Small intestine (tissue), 7 donors: ENCODE results near the gene HELZ. TPM values are rescaled to one million over a fixed set of nuclear protein-coding genes. Genes with fewer than 3 reads are reported as not detected.
A peak's percentile ranks its signal among the peaks of the same experiment; 100 is the strongest.

Experiments
- DNase-seq, 2 donors: peaks; one replicate each; pipeline versions ENCODE4 v3.0.0 to v3.0.0-alpha.2; 2013
- FAIRE-seq: peaks from 2 replicates; lab custom pipeline; 2012; peaks lifted over from hg19 to GRCh38; lab: Jason Lieb, UNC
- H3K27ac ChIP-seq, 3 donors: one replicate each; pipeline ENCODE4 v1.5.1; 2013; ENCODE audit warnings: low read length in 2 of 3, mild to moderate bottlenecking in 2 of 3, control low read depth in 1 of 3, inconsistent platforms in 1 of 3, low read depth in 1 of 3, moderate library complexity in 1 of 3
- H3K27me3 ChIP-seq, 3 donors: one replicate each; pipeline ENCODE4 v1.6.1; 2013; ENCODE audit warnings: low read length in 3 of 3, inconsistent platforms in 1 of 3; ENCODE audit not compliant: control insufficient read depth in 3 of 3, insufficient read depth in 3 of 3
- H3K36me3 ChIP-seq, 3 donors: one replicate each; pipeline ENCODE4 v1.6.1; 2013; ENCODE audit warnings: low read length in 3 of 3, inconsistent platforms in 1 of 3, low read depth in 1 of 3, mild to moderate bottlenecking in 1 of 3, moderate library complexity in 1 of 3; ENCODE audit not compliant: control insufficient read depth in 3 of 3, insufficient read depth in 2 of 3
- H3K4me1 ChIP-seq, 3 donors: one replicate each; pipeline ENCODE4 v1.6.1; 2013; ENCODE audit warnings: low read length in 2 of 3, inconsistent platforms in 1 of 3, low read depth in 1 of 3, mild to moderate bottlenecking in 1 of 3, moderate library complexity in 1 of 3; ENCODE audit not compliant: control insufficient read depth in 3 of 3, insufficient read depth in 2 of 3
- H3K4me3 ChIP-seq, 3 donors: one replicate each; pipeline ENCODE4 v1.5.1; 2013; ENCODE audit warnings: low read length in 3 of 3, control low read depth in 1 of 3, inconsistent platforms in 1 of 3, low read depth in 1 of 3, mild to moderate bottlenecking in 1 of 3, moderate library complexity in 1 of 3
- H3K9me3 ChIP-seq, 2 donors: one replicate each; pipeline ENCODE4 v1.6.1; 2013; ENCODE audit warnings: low read depth in 1 of 2, low read length in 1 of 2; ENCODE audit not compliant: control insufficient read depth in 2 of 2, insufficient read depth in 1 of 2
- WGBS, 3 donors: extraction: QIAGEN DNeasy Blood & Tissue Kit; methylation state at CpG; one replicate each; pipeline ENCODE4 v1.1.7; 2013; 5-methylcytosine and 5-hydroxymethylcytosine counted together
- polyA plus RNA-seq, 4 donors: library from polyadenylated mRNA; stranded (reverse) in 3 of 4; unstranded in 1 of 4; fragments of 200-250 nt in 3 of 4; fragments of 120-200 nt in 1 of 4; gene quantifications; one replicate each; pipeline versions ENCODE4 v1.2.1 to v1.2.3, GENCODE V29; 2013
- donor health status: healthy with polysubstance abuse.
- donor health status: control.
- donor health status: control.
- donor health status: Bipolar disorder and iron deficiency.
- donor health status: healthy.

HELZ gene
- polyA plus RNA-seq, 4 donors, result 2.7 to 27.3 (median 3.6) TPM

- DNase-seq, result peak in 1 of 2 donors; percentile 9
- no peak overlapping the region for H3K27ac ChIP-seq
- WGBS, 3 donors, result 16 to 61% (median 39%) methylated on average over 3 of the region's 3 CpGs
Measured at GRCh38 chr17:67074781-67075180, 170.2 kb downstream of the HELZ start.

DNA sequence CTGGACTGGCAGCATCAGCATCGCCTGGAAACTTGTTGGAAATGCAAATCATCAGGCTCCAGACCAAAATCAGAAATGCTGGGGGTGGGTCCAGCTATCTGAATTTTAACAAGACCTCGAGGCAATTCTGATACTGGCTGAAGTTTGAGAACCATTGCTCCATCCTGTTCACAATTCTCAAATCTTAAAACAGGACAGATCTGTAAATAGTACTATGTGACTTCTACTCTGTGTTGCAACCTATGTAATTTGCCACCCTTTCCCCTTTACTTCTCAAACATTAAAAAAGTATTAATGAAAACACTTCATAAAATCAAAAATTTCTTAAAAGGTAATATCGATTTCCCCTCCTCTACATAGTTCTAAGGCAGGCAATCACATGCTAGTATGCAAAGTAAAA is 172.1 kb downstream of the HELZ start:
- Histone ChIP-seq H3K4me1 (peaks cover 0 to 4% (median 0%) of the 10 kb centered on the region in 3 donors), H3K27ac (no peak overlapping the region), H3K36me3 (peaks cover 0 to 4% (median 2%) of the 10 kb centered on the region in 3 donors), H3K27me3 (no peaks in the 10 kb centered on the region), H3K9me3 (no peaks in the 10 kb centered on the region), H3K4me3 (no peak overlapping the region)
- no peak for FAIRE-seq
- no peak for DNase-seq
- 86 to 93% (median 90%) methylated on average over 3 of the region's 3 CpGs for WGBS, 3 donors

More at GRCh38 chr17:67074781-67075180, 170.2 kb downstream of the HELZ start:
- FAIRE-seq, result no peak
- H3K4me3 ChIP-seq, result no peak overlapping the region
- no peaks in the 10 kb centered on the region for H3K9me3 ChIP-seq
- H3K27me3 ChIP-seq, result no peaks in the 10 kb centered on the region
- H3K4me1 ChIP-seq, result peaks cover 0 to 4% (median 0%) of the 10 kb centered on the region in 3 donors
- H3K36me3 ChIP-seq, result peaks cover 2 to 9% (median 7%) of the 10 kb centered on the region in 3 donors

DNA sequence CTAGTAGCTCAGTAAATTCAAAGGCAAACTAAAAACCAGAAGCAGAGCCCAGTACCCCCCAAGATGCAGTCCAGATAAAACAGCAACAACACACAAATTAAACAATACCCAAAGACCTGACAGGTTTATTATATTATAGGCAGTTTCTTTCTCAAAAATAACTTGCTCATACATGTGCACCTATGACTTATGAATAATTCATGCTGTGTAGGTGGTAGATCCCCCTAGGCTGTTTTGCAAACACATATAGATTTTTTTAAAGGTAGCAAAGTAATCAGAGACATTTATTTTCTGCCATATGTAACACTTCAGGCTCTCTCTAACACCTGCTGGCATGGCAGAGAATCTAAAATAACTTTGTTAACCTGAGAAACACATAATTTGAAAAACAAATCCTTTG is 173.4 kb downstream of the HELZ start:
- no peak overlapping the region for H3K27ac ChIP-seq
- H3K36me3 ChIP-seq, result peaks cover 0 to 4% (median 2%) of the 10 kb centered on the region in 3 donors
- FAIRE-seq, result no peak
- H3K9me3 ChIP-seq, result no peaks in the 10 kb centered on the region
- no peak overlapping the region for H3K4me3 ChIP-seq
- peaks cover 0 to 4% (median 0%) of the 10 kb centered on the region in 3 donors for H3K4me1 ChIP-seq
- DNase-seq, result no peak
- H3K27me3 ChIP-seq, result no peaks in the 10 kb centered on the region

GRCh38 chr17:67069603-67070136 is 175.3 kb downstream of the HELZ start:
- Histone ChIP-seq H3K27me3 (no peaks in the 10 kb centered on the region), H3K4me3 (no peak overlapping the region), H3K27ac (no peak overlapping the region), H3K9me3 (no peaks in the 10 kb centered on the region), H3K4me1 (no peaks in the 10 kb centered on the region), H3K36me3 (peaks cover 0 to 4% (median 0%) of the 10 kb centered on the region in 3 donors)
- WGBS, 3 donors, result 87 to 96% (median 94%) methylated on average over 5 of the region's 5 CpGs
- DNase-seq (no peak), FAIRE-seq (no peak)

- H3K4me3 ChIP-seq, result no peak overlapping the region
- FAIRE-seq (no peak), DNase-seq (no peak)
- peaks cover 0 to 4% (median 0%) of the 10 kb centered on the region in 3 donors for H3K36me3 ChIP-seq
- H3K27me3 ChIP-seq, result no peaks in the 10 kb centered on the region
- H3K27ac ChIP-seq, result no peak overlapping the region
- WGBS, 3 donors, result 66 to 86% (median 86%) methylated on average over 3 of the region's 3 CpGs
- no peaks in the 10 kb centered on the region for H3K4me1 ChIP-seq
- no peaks in the 10 kb centered on the region for H3K9me3 ChIP-seq
Measured at GRCh38 chr17:67068999-67069398, 176.0 kb downstream of the HELZ start.

DNA sequence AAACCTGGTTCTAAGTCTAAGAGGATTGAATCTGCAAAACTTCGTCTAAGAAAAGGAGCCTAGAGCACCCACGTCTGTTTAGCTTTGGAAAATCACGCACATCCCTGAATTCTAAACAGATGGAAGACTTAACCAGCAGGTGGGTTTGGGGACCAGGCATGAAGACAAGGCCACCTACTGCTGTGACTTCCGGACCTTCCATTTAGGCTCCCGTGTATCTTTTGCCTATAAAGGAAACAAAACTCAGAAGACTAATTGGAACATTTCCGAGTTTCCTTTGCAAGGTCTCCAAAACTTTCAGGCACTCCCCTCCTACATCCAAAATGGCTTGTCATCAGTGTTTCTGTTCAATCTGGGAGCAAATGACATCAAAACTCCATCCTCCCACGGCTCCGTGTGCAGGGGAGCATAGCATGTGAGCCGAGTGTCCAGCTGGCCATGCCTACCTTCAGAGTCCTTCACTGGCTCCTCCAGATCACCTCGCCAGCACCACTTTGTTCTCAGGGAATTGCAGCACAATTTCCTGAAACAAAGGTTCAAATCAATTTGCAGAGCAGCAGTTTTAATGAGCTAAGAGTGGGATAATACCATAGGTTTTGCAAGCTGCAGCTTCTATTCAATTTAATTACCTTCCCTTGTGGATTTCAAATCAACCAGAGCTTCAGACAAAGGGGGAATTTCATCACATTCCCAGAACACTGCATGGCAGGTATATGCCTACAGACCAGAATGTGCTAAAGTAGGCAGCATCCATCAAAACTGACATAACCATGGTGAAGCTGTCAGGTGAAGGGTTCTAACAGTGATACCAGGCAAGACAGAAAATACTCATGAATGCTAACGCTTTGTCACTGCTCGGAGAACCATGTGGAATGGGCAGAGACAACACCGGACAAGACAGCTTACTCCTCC is 177.2 kb downstream of the HELZ start:
- WGBS, 3 donors, result 91 to 95% (median 93%) methylated on average over 13 of the region's 13 CpGs
- peaks cover 0 to 4% (median 0%) of the 10 kb centered on the region in 3 donors for H3K36me3 ChIP-seq
- FAIRE-seq, result no peak

GRCh38 chr17:67066717-67067116 is 178.3 kb downstream of the HELZ start:
- WGBS, 3 donors, result 35 to 49% (median 37%) methylated on average over 2 of the region's 2 CpGs
- no peak overlapping the region for H3K27ac ChIP-seq
- no peak overlapping the region for H3K4me3 ChIP-seq
- H3K27me3 ChIP-seq, result no peaks in the 10 kb centered on the region
- H3K36me3 ChIP-seq, result no peaks in the 10 kb centered on the region
- no peak for DNase-seq
- no peaks in the 10 kb centered on the region for H3K9me3 ChIP-seq
- H3K4me1 ChIP-seq, result no peaks in the 10 kb centered on the region
- no peak for FAIRE-seq

More for the DNA sequence above, 177.2 kb downstream of the HELZ start:
- H3K4me3 ChIP-seq, result no peak overlapping the region
- H3K27me3 ChIP-seq, result no peaks in the 10 kb centered on the region
- H3K27ac ChIP-seq, result no peak overlapping the region
- no peaks in the 10 kb centered on the region for H3K9me3 ChIP-seq
- DNase-seq, result no peak
- no peaks in the 10 kb centered on the region for H3K4me1 ChIP-seq

DNA sequence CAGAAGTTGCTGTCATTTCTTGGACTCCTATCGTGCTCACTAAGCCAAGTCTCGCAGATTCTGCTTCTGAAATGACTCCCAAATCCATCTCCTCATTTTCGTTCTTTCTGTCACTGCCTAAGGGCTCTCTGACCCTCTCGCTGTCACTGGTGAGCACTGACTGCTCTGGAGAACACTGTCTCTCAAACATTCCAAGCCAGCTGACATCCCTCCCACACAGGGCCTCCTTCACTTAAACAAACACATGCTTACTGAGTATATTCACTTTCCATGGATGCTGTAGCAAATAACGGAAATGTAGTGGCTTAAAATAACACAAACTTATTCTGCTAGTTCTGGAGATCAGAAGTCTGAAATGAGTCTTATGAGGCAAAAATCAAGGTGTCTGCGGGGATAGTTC is 181.9 kb downstream of the HELZ start:
- WGBS, 3 donors, result 78 to 98% (median 96%) methylated on average over 6 of the region's 6 CpGs
- no peak overlapping the region for H3K27ac ChIP-seq
- no peak for FAIRE-seq

More for the DNA sequence above, 181.9 kb downstream of the HELZ start:
- no peaks in the 10 kb centered on the region for H3K36me3 ChIP-seq
- H3K4me3 ChIP-seq, result no peak overlapping the region
- H3K4me1 ChIP-seq, result no peaks in the 10 kb centered on the region
- no peak for DNase-seq
- peaks cover 0 to 4% of the 10 kb centered on the region in 2 donors for H3K9me3 ChIP-seq
- no peaks in the 10 kb centered on the region for H3K27me3 ChIP-seq
